ENCODE measurements around the gene NEDD4L.

Gene NEDD4L

GRCh38 chr18:58339890-58340289 is 295.9 kb downstream of the NEDD4L start:
- no peak for ATAC-seq (replicated peaks)
- Mint-ChIP-seq H3K27me3 (no peaks in the 10 kb centered on the region), H3K27ac (no peak overlapping the region), H3K4me3 (no peak overlapping the region), H3K36me3 (peaks cover 12% of the 10 kb centered on the region in 2 donors), H3K9me3 (no peaks in the 10 kb centered on the region), H3K4me1 (no peaks in the 10 kb centered on the region)
- no peak for DNase-seq

GRCh38 chr18:58341916-58342315 is 297.9 kb downstream of the NEDD4L start:
- Mint-ChIP-seq H3K4me1 (no peaks in the 10 kb centered on the region), H3K27me3 (no peaks in the 10 kb centered on the region), H3K36me3 (peaks cover 7 to 8% of the 10 kb centered on the region in 2 donors), H3K4me3 (no peak overlapping the region), H3K27ac (no peak overlapping the region), H3K9me3 (no peaks in the 10 kb centered on the region)
- ATAC-seq (replicated peaks) (no peak), DNase-seq (no peak)

- no peaks in the 10 kb centered on the region for H3K4me1 Mint-ChIP-seq
- H3K27me3 Mint-ChIP-seq = no peaks in the 10 kb centered on the region
- H3K27ac Mint-ChIP-seq = no peak overlapping the region
- DNase-seq = no peak
- peaks cover 7 to 10% of the 10 kb centered on the region in 2 donors for H3K36me3 Mint-ChIP-seq
- no peak overlapping the region for H3K4me3 Mint-ChIP-seq
- ATAC-seq (replicated peaks) = no peak
- H3K9me3 Mint-ChIP-seq = no peaks in the 10 kb centered on the region
Observed at GRCh38 chr18:58344080-58344670, 300.1 kb downstream of the NEDD4L start.

GRCh38 chr18:58344861-58345463 is 300.9 kb downstream of the NEDD4L start:
- H3K4me1 Mint-ChIP-seq = no peaks in the 10 kb centered on the region
- ATAC-seq (replicated peaks) = no peak
- no peak for DNase-seq
- H3K36me3 Mint-ChIP-seq = peaks cover 9 to 12% of the 10 kb centered on the region in 2 donors
- no peak overlapping the region for H3K27ac Mint-ChIP-seq
- no peaks in the 10 kb centered on the region for H3K9me3 Mint-ChIP-seq
- no peaks in the 10 kb centered on the region for H3K27me3 Mint-ChIP-seq
- H3K4me3 Mint-ChIP-seq = no peak overlapping the region

- no peak for ATAC-seq (replicated peaks)
- peaks cover 9 to 15% of the 10 kb centered on the region in 2 donors for H3K36me3 Mint-ChIP-seq
Observed at GRCh38 chr18:58345875-58346274, 301.8 kb downstream of the NEDD4L start.

GRCh38 chr18:58347135-58347534 is 303.1 kb downstream of the NEDD4L start:
- Mint-ChIP-seq H3K36me3 (peaks cover 7 to 8% of the 10 kb centered on the region in 2 donors), H3K9me3 (no peaks in the 10 kb centered on the region), H3K27ac (no peak overlapping the region), H3K27me3 (no peaks in the 10 kb centered on the region), H3K4me1 (no peaks in the 10 kb centered on the region), H3K4me3 (no peak overlapping the region)
- DNase-seq = no peak
- ATAC-seq (replicated peaks) = no peak

More at GRCh38 chr18:58345875-58346274, 301.8 kb downstream of the NEDD4L start:
- H3K27ac Mint-ChIP-seq = no peak overlapping the region
- H3K9me3 Mint-ChIP-seq = no peaks in the 10 kb centered on the region
- no peaks in the 10 kb centered on the region for H3K4me1 Mint-ChIP-seq
- no peak for DNase-seq
- H3K4me3 Mint-ChIP-seq = no peak overlapping the region
- H3K27me3 Mint-ChIP-seq = no peaks in the 10 kb centered on the region

- Mint-ChIP-seq H3K36me3 (peaks cover 3 to 8% of the 10 kb centered on the region in 2 donors), H3K4me3 (no peak overlapping the region), H3K27me3 (no peaks in the 10 kb centered on the region), H3K9me3 (no peaks in the 10 kb centered on the region), H3K27ac (no peak overlapping the region), H3K4me1 (no peaks in the 10 kb centered on the region)
- ATAC-seq (replicated peaks) = no peak
- DNase-seq = no peak
Observed at GRCh38 chr18:58348517-58348916, 304.5 kb downstream of the NEDD4L start.

- no peak for ATAC-seq (replicated peaks)
- no peak overlapping the region for H3K4me3 Mint-ChIP-seq
- no peaks in the 10 kb centered on the region for H3K4me1 Mint-ChIP-seq
- peaks cover 3 to 8% of the 10 kb centered on the region in 2 donors for H3K36me3 Mint-ChIP-seq
- H3K9me3 Mint-ChIP-seq = no peaks in the 10 kb centered on the region
- no peak for DNase-seq
- H3K27me3 Mint-ChIP-seq = no peaks in the 10 kb centered on the region
- H3K27ac Mint-ChIP-seq = no peak overlapping the region
Observed at GRCh38 chr18:58348951-58349350, 304.9 kb downstream of the NEDD4L start.

- ATAC-seq (replicated peaks) (no peak), DNase-seq (no peak)
- Mint-ChIP-seq H3K9me3 (no peaks in the 10 kb centered on the region), H3K36me3 (peaks cover 3 to 11% of the 10 kb centered on the region in 2 donors), H3K4me3 (no peak overlapping the region), H3K27me3 (no peaks in the 10 kb centered on the region), H3K27ac (no peak overlapping the region), H3K4me1 (no peaks in the 10 kb centered on the region)
Observed at GRCh38 chr18:58349650-58350049, 305.6 kb downstream of the NEDD4L start.

GRCh38 chr18:58350526-58350925 is 306.5 kb downstream of the NEDD4L start:
- ATAC-seq (replicated peaks) (no peak), DNase-seq (no peak)
- H3K27me3 Mint-ChIP-seq = no peaks in the 10 kb centered on the region
- H3K9me3 Mint-ChIP-seq = no peaks in the 10 kb centered on the region
- peaks cover 3 to 13% of the 10 kb centered on the region in 2 donors for H3K36me3 Mint-ChIP-seq
- no peak overlapping the region for H3K27ac Mint-ChIP-seq
- H3K4me3 Mint-ChIP-seq = no peak overlapping the region
- no peaks in the 10 kb centered on the region for H3K4me1 Mint-ChIP-seq

- Mint-ChIP-seq H3K27ac (no peak overlapping the region), H3K4me3 (no peak overlapping the region), H3K36me3 (peaks cover 3 to 21% of the 10 kb centered on the region in 2 donors), H3K9me3 (no peaks in the 10 kb centered on the region), H3K4me1 (no peaks in the 10 kb centered on the region), H3K27me3 (no peaks in the 10 kb centered on the region)
- DNase-seq (no peak), ATAC-seq (replicated peaks) (no peak)
Observed at GRCh38 chr18:58351776-58352175, 307.8 kb downstream of the NEDD4L start.

- no peak for ATAC-seq (replicated peaks)
- H3K4me3 Mint-ChIP-seq = no peak overlapping the region
- no peaks in the 10 kb centered on the region for H3K27me3 Mint-ChIP-seq
- H3K36me3 Mint-ChIP-seq = peaks cover 3 to 21% of the 10 kb centered on the region in 2 donors
- no peaks in the 10 kb centered on the region for H3K9me3 Mint-ChIP-seq
- no peaks in the 10 kb centered on the region for H3K4me1 Mint-ChIP-seq
- H3K27ac Mint-ChIP-seq = no peak overlapping the region
- DNase-seq = no peak
Observed at GRCh38 chr18:58353581-58353980, 309.6 kb downstream of the NEDD4L start.

- H3K27me3 Mint-ChIP-seq = no peaks in the 10 kb centered on the region
- ATAC-seq (replicated peaks) (no peak), DNase-seq (no peak)
- no peak overlapping the region for H3K4me3 Mint-ChIP-seq
- no peak overlapping the region for H3K27ac Mint-ChIP-seq
- no peaks in the 10 kb centered on the region for H3K9me3 Mint-ChIP-seq
- H3K36me3 Mint-ChIP-seq = peaks cover 3 to 20% of the 10 kb centered on the region in 2 donors
- H3K4me1 Mint-ChIP-seq = no peaks in the 10 kb centered on the region
Observed at GRCh38 chr18:58354051-58354450, 310.0 kb downstream of the NEDD4L start.

GRCh38 chr18:58354791-58355190 is 310.8 kb downstream of the NEDD4L start:
- Mint-ChIP-seq H3K4me3 (no peak overlapping the region), H3K27me3 (no peaks in the 10 kb centered on the region), H3K9me3 (no peaks in the 10 kb centered on the region), H3K27ac (no peak overlapping the region), H3K36me3 (peaks cover 4 to 17% of the 10 kb centered on the region in 2 donors), H3K4me1 (no peaks in the 10 kb centered on the region)
- DNase-seq = no peak
- no peak for ATAC-seq (replicated peaks)

- Mint-ChIP-seq H3K4me1 (no peaks in the 10 kb centered on the region), H3K27ac (no peak overlapping the region), H3K9me3 (no peaks in the 10 kb centered on the region), H3K4me3 (no peak overlapping the region), H3K27me3 (no peaks in the 10 kb centered on the region), H3K36me3 (peaks cover 4 to 17% of the 10 kb centered on the region in 2 donors)
- DNase-seq = no peak
- ATAC-seq (replicated peaks) = no peak
Observed at GRCh38 chr18:58355243-58355642, 311.2 kb downstream of the NEDD4L start.

All from stimulated activated naive B cell treated with anti-CD40 and anti-IgM and Interleukin-4, amounts not matched to agents 10 μg/mL and 1 μg/mL and 100 μg/mL, for 72 hours (primary cell).